Osteoblast (primary cell): ENCODE results near the gene AREL1. TPM values are rescaled to one million over a fixed set of nuclear protein-coding genes. Genes with fewer than 3 reads are reported as not detected.

Source experiments
- DNase-seq: peaks from one replicate; pipeline ENCODE4 v3.0.0; 2011; ENCODE audit warnings: low spot score, mixed read lengths; ENCODE audit not compliant: insufficient read length; ENCODE audit errors: missing footprints
- H2AFZ ChIP-seq: 2 replicates; pipeline ENCODE4 v1.6.0; 2011; ENCODE audit warnings: mild to moderate bottlenecking, low read length
- H3K27ac ChIP-seq: 2 replicates; pipeline ENCODE4 v1.5.1; 2011; ENCODE audit warnings: mild to moderate bottlenecking, low read depth, low read length, moderate library complexity
- H3K27me3 ChIP-seq: 2 replicates; pipeline ENCODE4 v1.6.0; 2012; ENCODE audit warnings: mild to moderate bottlenecking, control low read depth, inconsistent platforms, low read length, moderate library complexity; ENCODE audit not compliant: insufficient read depth
- H3K36me3 ChIP-seq: 2 replicates; pipeline ENCODE4 v1.5.1; 2011; ENCODE audit warnings: mild to moderate bottlenecking, low read length, control low read depth, moderate library complexity; ENCODE audit not compliant: insufficient read depth
- H3K4me1 ChIP-seq: 2 replicates; pipeline ENCODE4 v1.5.1; 2011; ENCODE audit warnings: mild to moderate bottlenecking, low read length, control low read depth, moderate library complexity; ENCODE audit not compliant: insufficient read depth
- H3K4me2 ChIP-seq: 2 replicates; pipeline ENCODE4 v1.6.0; 2011; ENCODE audit warnings: mild to moderate bottlenecking, low read length; ENCODE audit not compliant: insufficient read depth
- H3K4me3 ChIP-seq: fragments of 200-600 bp; sonication (generic); 3 replicates; pipeline ENCODE4 v1.5.1; 2012; ENCODE audit warnings: mild to moderate bottlenecking, low read length, inconsistent platforms; ENCODE audit not compliant: insufficient read depth
- H3K79me2 ChIP-seq: 2 replicates; pipeline ENCODE4 v1.6.0; 2012; ENCODE audit warnings: mild to moderate bottlenecking, low read length, control low read depth, inconsistent platforms; ENCODE audit not compliant: insufficient read depth
- H3K9me3 ChIP-seq: 2 replicates; pipeline ENCODE4 v1.5.1; 2011; ENCODE audit warnings: low read depth, low read length, control low read depth
- H4K20me1 ChIP-seq: 2 replicates; pipeline ENCODE4 v1.6.0; 2012; ENCODE audit warnings: mild to moderate bottlenecking, low read length, control low read depth; ENCODE audit not compliant: insufficient read depth
- total RNA-seq: library from RNA; depleted of rRNA; stranded (reverse); fragments of >200 nt; gene quantifications from 2 replicates; pipeline ENCODE4 v1.2.3, GENCODE V29; 2012
- TF ChIP-seq, protein P1 (sequence below): IDR thresholded peaks from 2 replicates; pipeline ENCODE4 v1.5.1; 2011; ENCODE audit warnings: mild to moderate bottlenecking, low read depth, low read length, moderate library complexity; ENCODE audit errors: extremely low read depth

AREL1 gene
- total RNA-seq, 1 donor, result 27.9 TPM

DNA sequence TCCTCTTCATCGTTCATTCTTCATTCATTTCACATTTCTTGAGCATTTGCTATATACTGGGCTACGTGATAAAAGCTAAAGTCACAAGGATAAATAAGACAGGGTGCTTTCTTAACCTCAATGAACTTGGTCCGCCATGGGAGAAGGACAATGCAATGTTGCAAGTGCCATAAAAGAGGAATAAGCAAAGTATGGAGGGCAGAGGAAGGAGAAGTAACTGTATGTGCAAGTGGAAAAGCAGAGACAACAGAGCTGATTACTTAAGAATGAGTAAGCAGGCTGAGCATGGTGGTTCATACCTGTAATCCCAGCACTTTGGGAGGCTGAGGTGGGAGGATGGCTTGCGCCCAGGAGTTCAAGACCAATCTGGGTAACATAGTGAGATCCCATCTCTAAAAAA, 14.4 kb downstream of the AREL1 start:
- H3K4me3 ChIP-seq, result no peak overlapping the region
- peaks cover 93% of the 10 kb centered on the region for H3K79me2 ChIP-seq
- H2AFZ ChIP-seq, result no peak overlapping the region
- H3K27me3 ChIP-seq, result no peaks in the 10 kb centered on the region
- no peak overlapping the region for H3K4me2 ChIP-seq
- peaks cover 34% of the 10 kb centered on the region for H4K20me1 ChIP-seq
- H3K4me1 ChIP-seq, result peaks cover 17% of the 10 kb centered on the region
- no peak for DNase-seq
- TF ChIP-seq, protein P1, sequence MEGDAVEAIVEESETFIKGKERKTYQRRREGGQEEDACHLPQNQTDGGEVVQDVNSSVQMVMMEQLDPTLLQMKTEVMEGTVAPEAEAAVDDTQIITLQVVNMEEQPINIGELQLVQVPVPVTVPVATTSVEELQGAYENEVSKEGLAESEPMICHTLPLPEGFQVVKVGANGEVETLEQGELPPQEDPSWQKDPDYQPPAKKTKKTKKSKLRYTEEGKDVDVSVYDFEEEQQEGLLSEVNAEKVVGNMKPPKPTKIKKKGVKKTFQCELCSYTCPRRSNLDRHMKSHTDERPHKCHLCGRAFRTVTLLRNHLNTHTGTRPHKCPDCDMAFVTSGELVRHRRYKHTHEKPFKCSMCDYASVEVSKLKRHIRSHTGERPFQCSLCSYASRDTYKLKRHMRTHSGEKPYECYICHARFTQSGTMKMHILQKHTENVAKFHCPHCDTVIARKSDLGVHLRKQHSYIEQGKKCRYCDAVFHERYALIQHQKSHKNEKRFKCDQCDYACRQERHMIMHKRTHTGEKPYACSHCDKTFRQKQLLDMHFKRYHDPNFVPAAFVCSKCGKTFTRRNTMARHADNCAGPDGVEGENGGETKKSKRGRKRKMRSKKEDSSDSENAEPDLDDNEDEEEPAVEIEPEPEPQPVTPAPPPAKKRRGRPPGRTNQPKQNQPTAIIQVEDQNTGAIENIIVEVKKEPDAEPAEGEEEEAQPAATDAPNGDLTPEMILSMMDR, result no peak
- no peaks in the 10 kb centered on the region for H3K9me3 ChIP-seq
- no peaks in the 10 kb centered on the region for H3K36me3 ChIP-seq
- H3K27ac ChIP-seq, result peak overlapping the region; percentile 57

DNA sequence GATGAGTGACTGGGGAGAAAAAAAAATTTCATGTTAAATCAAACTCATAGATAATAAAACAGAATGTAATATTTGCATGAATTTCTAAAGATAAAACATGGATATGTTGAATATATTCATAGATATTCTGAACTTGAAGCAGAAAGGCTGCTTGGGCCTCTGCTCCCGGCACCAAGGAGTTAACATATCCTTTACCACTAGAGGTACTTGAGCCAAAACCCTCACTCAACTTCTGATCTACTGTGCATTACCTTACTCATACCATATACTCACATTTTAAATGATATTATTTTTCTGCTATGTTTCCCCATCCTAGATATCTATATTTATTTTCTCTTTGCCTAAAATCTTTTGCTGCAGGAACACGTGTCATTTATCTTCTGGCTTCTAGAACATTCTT, 14.9 kb downstream of the AREL1 start:
- no peaks in the 10 kb centered on the region for H3K9me3 ChIP-seq
- DNase-seq, result peak; percentile 18
- peak overlapping the region; percentile 57 for H3K27ac ChIP-seq
- H2AFZ ChIP-seq, result no peak overlapping the region
- peaks cover 39% of the 10 kb centered on the region for H4K20me1 ChIP-seq
- no peaks in the 10 kb centered on the region for H3K36me3 ChIP-seq
- H3K79me2 ChIP-seq, result peaks cover 93% of the 10 kb centered on the region
- H3K4me1 ChIP-seq, result peaks cover 17% of the 10 kb centered on the region
- no peak overlapping the region for H3K4me3 ChIP-seq
- no peaks in the 10 kb centered on the region for H3K27me3 ChIP-seq
- TF ChIP-seq, protein P1, result no peak
- H3K4me2 ChIP-seq, result peak overlapping the region; percentile 53

DNA sequence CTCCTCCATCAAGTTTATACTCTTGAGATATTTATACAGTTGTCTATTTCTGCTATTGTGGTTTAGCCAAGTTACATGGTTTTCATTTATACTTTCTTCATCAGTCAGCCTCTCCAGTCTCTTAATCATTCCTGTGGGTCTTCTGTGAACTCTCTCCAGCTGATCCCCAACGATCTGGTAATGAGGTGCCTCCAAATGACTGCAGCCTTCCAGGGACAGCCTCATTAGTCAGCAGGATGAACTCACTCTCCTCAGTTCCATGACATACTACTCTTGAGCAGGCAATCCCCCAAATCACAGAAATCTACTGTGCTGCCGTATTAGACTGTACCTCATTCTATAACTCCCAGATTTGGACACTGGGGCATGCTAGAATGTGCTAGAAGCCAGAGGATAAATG, 15.3 kb downstream of the AREL1 start:
- H4K20me1 ChIP-seq, result peaks cover 41% of the 10 kb centered on the region
- H3K4me2 ChIP-seq, result peak overlapping the region; percentile 53
- peak overlapping the region; percentile 57 for H3K27ac ChIP-seq
- no peaks in the 10 kb centered on the region for H3K36me3 ChIP-seq
- H2AFZ ChIP-seq, result no peak overlapping the region
- TF ChIP-seq, protein P1, result no peak
- DNase-seq, result peak; percentile 76
- peaks cover 17% of the 10 kb centered on the region for H3K4me1 ChIP-seq
- no peak overlapping the region for H3K4me3 ChIP-seq
- no peaks in the 10 kb centered on the region for H3K9me3 ChIP-seq
- no peaks in the 10 kb centered on the region for H3K27me3 ChIP-seq
- H3K79me2 ChIP-seq, result peaks cover 93% of the 10 kb centered on the region

DNA sequence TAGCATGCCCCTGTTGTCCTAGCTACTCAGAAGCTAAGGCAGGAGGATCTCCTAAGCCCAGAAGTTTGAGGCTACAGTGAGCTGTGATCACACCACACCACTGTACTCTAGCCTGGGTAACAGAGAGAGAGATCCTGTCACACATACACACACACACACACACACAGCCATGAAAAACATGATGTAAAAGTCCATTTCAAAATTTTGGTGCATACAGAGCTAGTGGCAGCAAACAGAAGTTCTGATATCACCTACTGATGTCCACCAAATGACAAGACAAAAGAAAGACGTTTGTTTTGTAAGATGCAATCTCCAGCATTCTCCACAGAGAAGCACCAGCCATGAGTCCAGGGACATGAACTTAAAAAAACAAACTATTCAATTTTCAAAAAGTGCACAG, 15.9 kb downstream of the AREL1 start:
- H3K4me1 ChIP-seq, result peaks cover 17% of the 10 kb centered on the region
- no peak overlapping the region for H3K4me3 ChIP-seq
- peak overlapping the region; percentile 57 for H3K27ac ChIP-seq
- H2AFZ ChIP-seq, result no peak overlapping the region
- peak; percentile 19 for DNase-seq
- peak overlapping the region; percentile 53 for H3K4me2 ChIP-seq
- no peaks in the 10 kb centered on the region for H3K9me3 ChIP-seq
- no peaks in the 10 kb centered on the region for H3K27me3 ChIP-seq
- peaks cover 38% of the 10 kb centered on the region for H4K20me1 ChIP-seq
- TF ChIP-seq, protein P1, result no peak
- H3K36me3 ChIP-seq, result peaks cover under 1% of the 10 kb centered on the region
- H3K79me2 ChIP-seq, result peaks cover 93% of the 10 kb centered on the region
